ENCODE measurements around the gene LIN7C.

DNA sequence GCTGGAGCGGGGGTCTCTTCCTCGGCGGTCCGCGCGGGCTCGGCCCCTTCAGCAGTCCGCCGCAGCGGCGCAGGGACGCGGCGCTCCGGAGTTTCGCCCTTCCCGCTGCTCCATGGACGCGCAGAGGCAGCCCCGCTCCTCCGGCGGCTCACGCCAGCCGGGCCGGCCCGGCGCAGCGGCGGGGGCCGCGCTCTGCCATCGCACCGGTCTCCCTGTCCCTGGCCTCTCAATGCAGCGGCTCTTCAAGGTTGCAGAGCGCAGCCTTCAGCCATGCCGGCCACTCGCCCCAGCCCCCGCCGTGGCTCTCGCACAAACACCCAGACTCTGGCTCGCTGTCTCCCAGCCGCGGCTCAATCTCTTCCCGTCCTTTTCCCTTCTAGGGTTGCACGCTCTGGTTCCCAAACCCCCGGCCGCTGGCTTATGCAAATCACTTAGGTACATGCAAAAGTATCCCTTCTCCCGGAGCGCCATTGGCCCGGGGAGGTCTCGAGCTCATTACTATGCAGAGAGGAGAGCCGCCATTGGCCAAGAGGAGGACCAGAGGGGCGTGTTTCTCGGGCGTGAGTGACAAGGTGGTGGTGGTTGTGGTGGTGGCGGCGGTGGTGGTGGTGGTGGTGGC, 34.1 kb downstream of the LIN7C start, which contains the start of gene LGR4:
- TF ChIP-seq, protein P1, sequence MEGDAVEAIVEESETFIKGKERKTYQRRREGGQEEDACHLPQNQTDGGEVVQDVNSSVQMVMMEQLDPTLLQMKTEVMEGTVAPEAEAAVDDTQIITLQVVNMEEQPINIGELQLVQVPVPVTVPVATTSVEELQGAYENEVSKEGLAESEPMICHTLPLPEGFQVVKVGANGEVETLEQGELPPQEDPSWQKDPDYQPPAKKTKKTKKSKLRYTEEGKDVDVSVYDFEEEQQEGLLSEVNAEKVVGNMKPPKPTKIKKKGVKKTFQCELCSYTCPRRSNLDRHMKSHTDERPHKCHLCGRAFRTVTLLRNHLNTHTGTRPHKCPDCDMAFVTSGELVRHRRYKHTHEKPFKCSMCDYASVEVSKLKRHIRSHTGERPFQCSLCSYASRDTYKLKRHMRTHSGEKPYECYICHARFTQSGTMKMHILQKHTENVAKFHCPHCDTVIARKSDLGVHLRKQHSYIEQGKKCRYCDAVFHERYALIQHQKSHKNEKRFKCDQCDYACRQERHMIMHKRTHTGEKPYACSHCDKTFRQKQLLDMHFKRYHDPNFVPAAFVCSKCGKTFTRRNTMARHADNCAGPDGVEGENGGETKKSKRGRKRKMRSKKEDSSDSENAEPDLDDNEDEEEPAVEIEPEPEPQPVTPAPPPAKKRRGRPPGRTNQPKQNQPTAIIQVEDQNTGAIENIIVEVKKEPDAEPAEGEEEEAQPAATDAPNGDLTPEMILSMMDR (conservative IDR thresholded peaks at IDR 0.05; ENCODE audit: low read depth, low read length) = no peak
- TF ChIP-seq EZH2 (IDR thresholded peaks at IDR 0.05; ENCODE audit: low read length, unreplicated experiment) = no peak
